GM21619 (cell line): ENCODE data around the gene S100A9.
"Not testable (repeated sequence)": the region's sequence is repeated elsewhere in the genome, so short reads cannot be mapped to it uniquely, and the experiment has no call there.

Experiments used
- ATAC-seq: cut with Tn5 transposase; IDR thresholded peaks from one replicate; pipeline ENCODE4 v1.9.1; 2021; ENCODE audit not compliant: unreplicated experiment

Gene S100A9

GRCh38 chr1:153357853-153358690 lies at the start of gene S100A9:
Gene S100A9, plus strand, starts transcription at chr1:153357854. Its CDS starts 430 bp downstream, at chr1:153358284.
- no peak for ATAC-seq

GRCh38 chr1:153308540-153308939 lies 49.1 kb upstream of the S100A9 start:
- ATAC-seq = no peak

DNA sequence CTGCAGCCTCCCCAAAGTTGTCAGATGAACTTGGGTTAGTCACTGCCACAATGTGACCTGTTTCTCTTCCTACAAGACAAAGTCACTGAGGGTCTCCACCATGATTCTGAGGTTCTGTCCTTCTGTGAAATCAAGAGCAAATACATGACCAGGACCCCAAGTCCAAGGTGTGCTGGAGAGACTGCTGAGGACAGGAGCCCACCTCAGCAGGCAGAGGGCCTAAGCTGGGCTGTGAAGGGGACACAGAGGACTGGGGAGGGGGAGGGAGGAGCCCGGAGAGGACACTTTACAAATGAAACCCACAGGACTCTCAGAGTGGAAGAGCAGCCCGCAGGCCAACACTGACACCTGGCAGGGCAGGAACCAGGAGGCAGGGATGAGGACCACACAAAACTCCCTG lies 48.2 kb upstream of the S100A9 start:
- no peak for ATAC-seq

GRCh38 chr1:153310526-153310925 lies 47.1 kb upstream of the S100A9 start:
- no peak for ATAC-seq

DNA sequence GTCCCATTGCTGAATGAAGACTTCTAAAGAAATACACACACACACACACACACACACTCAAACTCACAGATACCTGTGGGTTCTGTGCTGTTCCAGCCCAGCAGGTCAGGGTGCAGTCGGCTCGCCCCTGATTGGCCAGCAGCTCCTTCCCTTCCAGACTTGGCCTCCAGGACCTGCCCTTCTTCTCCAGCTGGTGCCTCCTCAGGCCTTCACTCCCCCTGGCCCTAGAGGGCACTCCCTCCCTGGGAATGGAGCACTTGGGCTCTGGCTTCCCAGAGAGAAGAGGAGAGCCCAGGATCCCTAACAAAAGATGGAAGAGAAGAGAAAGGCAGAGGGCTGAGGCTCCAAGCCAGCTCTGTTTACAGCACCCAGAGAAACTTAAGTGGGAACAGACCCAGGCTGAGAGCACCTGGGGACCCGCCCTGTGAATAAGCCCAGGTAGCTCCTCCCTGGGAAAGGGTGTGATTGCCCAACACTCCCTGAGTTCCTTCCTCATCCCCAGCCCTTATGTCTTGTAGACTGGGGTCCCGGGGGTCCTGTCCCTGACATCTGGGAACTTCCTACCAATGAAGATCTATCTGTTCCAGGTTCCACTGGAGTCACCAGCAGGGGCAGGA lies 45.0 kb upstream of the S100A9 start, which contains the start of gene PGLYRP3:
TSS of gene PGLYRP3 (minus strand) at position 383 of the 617 bp plus-strand sequence. CDS start 2,287 bp downstream, outside the sequence.
- ATAC-seq = no peak

DNA sequence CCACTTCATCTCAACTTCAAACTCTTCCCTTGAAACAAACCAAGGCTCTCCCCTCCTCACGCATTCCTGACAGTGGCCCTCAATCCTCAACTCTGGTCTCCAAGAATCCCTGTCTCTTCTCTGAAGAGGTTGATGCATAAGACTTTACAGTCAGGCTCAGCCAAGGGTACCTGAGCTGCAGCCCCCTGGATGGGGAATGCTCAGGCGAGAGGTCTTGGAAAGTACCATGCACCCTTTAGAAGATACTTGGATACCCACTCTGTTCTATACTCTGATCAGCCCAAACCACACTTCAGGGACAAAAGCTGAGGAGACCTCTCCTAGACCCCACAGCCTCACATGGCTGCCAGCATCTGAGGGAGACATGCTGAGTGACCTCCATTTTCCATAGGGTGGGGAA lies 44.4 kb upstream of the S100A9 start:
- ATAC-seq = no peak

DNA sequence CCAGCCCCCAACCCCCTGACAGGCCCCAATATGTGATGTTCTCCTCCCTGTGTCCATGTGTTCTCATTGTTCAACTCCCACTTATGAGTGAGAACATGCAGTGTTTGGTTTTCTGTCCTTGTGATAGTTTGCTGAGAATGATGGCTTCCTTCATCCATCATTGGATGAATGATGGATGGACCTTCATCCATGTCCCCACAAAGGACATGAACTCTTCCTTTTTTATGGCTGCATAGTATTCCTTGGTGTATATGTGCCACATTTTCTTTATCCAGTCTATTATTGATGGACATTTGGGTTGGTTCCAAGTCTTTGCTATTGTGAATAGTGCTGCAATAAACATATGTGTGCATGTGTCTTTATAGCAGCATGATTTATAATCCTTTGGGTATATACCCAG lies 43.3 kb upstream of the S100A9 start:
- not testable (repeated sequence) for ATAC-seq

- ATAC-seq = not testable (repeated sequence)
Measured at GRCh38 chr1:153316013-153316412, 41.6 kb upstream of the S100A9 start.

GRCh38 chr1:153318145-153318544 lies 39.5 kb upstream of the S100A9 start:
- not testable (repeated sequence) for ATAC-seq

GRCh38 chr1:153322568-153322967 lies 35.1 kb upstream of the S100A9 start:
- ATAC-seq = no peak

DNA sequence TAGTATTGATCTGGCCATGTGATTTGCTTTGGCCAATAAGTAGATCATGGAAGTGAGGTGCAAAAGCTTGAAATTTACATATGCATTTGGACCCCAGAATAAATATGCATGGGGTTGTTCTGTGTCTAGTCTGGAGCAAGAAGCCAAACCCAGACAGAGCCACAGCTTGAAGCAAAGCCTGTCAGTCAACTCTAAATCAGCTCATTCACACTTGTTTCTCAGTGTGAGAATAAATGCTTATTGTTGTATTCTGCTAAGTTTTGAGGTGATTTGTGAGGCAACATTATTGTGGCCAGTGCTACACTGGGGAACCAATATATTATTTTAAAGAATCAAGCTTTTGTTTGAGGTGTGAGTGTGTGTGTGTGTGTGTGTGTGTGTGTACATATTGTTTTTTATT lies 32.7 kb upstream of the S100A9 start:
- ATAC-seq = no peak

- no peak for ATAC-seq
Measured at GRCh38 chr1:153333902-153334301, 23.8 kb upstream of the S100A9 start.

- no peak for ATAC-seq
Measured at GRCh38 chr1:153336650-153337049, 21.0 kb upstream of the S100A9 start.

DNA sequence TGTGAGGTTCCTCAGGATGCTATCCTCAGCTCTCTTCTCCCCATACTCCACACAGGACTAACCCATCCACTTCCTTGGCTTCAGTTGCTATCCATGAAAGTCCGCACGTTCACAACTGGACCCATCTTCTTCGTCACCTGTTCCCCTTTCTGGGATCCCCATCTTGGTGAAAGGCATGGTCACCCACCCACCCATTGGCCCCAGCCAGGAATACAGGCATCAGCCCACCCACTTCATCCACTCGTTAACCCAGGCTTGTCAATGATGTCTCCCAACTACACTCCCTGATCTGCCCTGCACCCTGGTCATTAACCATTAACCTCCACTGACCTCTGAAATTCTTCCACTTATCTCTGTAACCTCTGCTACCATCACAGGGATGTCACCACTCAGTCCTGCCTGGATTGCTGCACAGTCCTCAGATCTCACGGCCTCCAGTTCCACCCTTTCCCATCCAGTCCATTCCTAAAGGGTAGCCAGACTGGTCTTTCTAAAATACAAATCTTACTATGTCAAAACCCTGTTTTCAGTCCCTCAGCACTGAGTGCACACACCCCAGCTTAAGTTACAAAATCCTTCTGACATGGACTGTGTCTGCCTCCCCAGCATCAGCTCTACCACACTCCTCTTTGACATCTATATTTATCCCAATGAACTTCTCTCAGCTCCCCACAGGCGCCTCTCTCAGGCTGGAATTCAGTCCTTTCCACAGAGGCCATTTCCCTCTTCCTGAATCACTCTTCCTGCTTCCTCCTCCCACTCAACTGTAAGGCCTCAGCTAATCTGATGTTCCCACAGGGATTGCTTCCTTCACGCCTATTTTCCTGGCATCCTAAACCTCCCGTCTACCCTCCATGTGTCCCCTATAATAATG lies 19.4 kb upstream of the S100A9 start:
- ATAC-seq = no peak

- no peak for ATAC-seq
Measured at GRCh38 chr1:153339802-153340201, 17.9 kb upstream of the S100A9 start.

DNA sequence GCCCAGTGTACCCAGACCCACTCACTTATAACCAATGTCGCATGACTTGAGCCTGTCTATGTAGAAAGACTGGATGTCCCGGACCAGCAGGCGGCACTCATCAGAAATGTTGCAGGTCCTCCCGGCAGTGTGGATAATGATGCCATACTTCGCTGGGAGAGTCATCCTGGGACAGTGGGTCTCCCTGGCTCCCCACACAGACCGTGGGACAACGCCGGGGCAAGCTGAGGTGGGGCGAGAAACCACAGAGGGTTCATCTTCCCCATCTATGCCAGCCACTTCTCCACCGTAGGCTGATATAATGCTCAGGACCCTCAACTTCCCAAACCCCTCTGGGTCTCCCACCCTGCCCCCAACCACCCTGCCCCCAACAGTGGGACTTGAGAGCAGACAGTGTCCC lies 17.3 kb upstream of the S100A9 start:
- no peak for ATAC-seq

GRCh38 chr1:153341431-153341934 lies 16.2 kb upstream of the S100A9 start:
- no peak for ATAC-seq

- ATAC-seq = no peak
Measured at GRCh38 chr1:153342178-153342577, 15.5 kb upstream of the S100A9 start.

GRCh38 chr1:153343040-153343681 lies 14.5 kb upstream of the S100A9 start:
- ATAC-seq = no peak

DNA sequence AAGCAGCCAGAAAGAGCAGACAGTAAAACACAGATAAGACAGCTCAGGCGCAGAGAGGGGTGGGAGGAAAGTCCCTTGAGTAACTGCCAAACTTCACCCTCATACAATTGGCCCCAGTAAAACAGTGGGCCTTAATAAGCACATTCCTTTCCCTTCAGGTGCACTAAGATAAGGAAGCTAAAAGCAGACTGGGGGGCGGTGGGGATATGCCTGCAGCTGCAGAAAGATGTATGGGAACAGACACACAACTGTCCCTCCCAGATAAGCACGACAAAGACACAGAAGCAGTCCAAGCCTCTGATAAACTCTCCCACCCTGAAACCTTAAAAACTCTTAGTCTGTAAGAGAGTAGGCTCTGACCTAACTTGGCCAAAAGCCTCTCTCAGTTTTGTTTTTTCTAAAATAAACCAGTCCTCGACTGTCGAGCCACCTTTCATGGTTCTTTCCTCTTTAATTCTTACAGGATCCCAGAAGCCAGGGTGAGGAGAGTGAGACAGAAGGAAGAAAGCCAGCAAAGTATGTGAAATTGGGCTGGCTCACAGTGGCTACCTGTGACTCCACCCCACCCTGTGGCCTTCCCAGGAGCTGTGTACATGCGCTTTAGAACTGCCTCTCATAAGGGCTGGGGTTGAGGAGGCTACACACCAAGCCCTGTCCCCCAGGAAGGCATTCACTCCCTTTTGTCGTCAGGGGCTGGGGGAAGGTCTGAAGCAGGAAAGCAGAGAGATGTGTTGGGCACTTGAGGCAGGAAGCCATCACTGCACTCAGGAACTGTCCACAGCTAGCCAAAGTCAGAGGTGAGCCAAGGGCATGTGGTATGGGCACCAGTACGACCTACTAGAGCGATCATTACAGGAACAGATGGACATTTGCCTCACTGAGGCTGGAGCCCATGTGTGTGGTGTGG lies 13.6 kb upstream of the S100A9 start:
- no peak for ATAC-seq
